Neutrophil (primary cell): ENCODE results near the gene IDI1.
"Not testable (repeated sequence)": the region's sequence is repeated elsewhere in the genome, so short reads cannot be mapped to it uniquely, and the experiment has no call there.

Experiments
- H3K27ac ChIP-seq: fragments of 200-600 bp; sonication (generic); 2 replicates; pipeline ENCODE4 v1.5.1; 2016; ENCODE audit warnings: mild to moderate bottlenecking, moderate library complexity
- H3K27me3 ChIP-seq: fragments of 200-600 bp; sonication (generic); 2 replicates; pipeline ENCODE4 v1.6.0; 2016; ENCODE audit warnings: mild to moderate bottlenecking
- H3K36me3 ChIP-seq: fragments of 200-600 bp; sonication (generic); 2 replicates; pipeline ENCODE4 v1.5.1; 2017
- H3K4me1 ChIP-seq, 2 experiments: fragments of 200-600 bp in 1 of 2; sonication (generic) in 1 of 2; 1 replicate in 1 of 2; 2 replicates in 1 of 2; pipeline versions ENCODE4 v1.5.1 to v1.6.1; 2013 to 2016; ENCODE audit warnings: low read depth in 1 of 2, low read length in 1 of 2, mild to moderate bottlenecking in 1 of 2, moderate library complexity in 1 of 2; ENCODE audit not compliant: control insufficient read depth in 1 of 2, insufficient read depth in 1 of 2
- H3K4me3 ChIP-seq, 2 experiments: fragments of 200-600 bp in 1 of 2; sonication (generic) in 1 of 2; 1 replicate in 1 of 2; 2 replicates in 1 of 2; pipeline ENCODE4 v1.5.1; 2013 to 2016; ENCODE audit warnings: low read depth in 1 of 2, low read length in 1 of 2, mild to moderate bottlenecking in 1 of 2, moderate library complexity in 1 of 2
- H3K9me3 ChIP-seq: fragments of 200-600 bp; sonication (generic); 2 replicates; pipeline ENCODE4 v1.5.1; 2016
- TF ChIP-seq, protein P1 (sequence below): fragments of 200-600 bp; sonication (generic); IDR thresholded peaks from 2 replicates; pipeline ENCODE4 v1.5.1; 2016; ENCODE audit warnings: antibody characterized with exemption

The IDI1 gene

DNA sequence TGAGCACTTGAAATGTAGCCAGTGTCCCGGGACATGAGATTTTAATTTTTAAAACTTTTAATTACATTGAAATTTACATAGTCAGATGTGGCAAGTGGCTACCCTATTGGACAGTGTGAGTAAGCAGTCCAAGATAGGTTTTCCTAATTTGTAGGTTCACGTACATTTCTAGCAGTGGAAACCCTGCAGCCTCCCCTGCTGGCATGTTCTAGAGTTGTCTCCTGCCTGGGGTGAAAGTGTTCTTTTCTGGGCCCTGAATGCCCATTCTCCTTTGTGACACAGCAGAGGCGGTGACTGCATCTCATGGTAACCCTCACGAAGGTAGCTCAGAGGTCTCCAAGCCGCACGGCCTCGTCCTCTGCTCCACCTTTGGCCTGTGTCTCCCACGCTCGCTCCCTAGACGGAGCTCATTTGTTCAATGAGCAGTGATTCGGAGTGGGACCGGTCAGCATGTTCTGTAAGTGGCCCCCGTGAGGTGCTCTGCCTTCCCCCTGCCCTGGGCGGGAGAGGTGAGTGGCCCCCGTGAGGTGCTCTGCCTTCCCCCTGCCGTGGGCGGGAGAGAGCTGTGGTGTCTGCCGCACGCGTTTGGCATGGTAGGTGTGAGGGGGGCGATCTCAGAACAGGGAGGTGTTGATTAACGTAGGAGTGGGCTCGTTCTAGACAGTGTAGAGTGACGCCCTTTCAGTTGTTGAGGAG lies 25.3 kb upstream of the IDI1 start:
- TF ChIP-seq, protein P1, sequence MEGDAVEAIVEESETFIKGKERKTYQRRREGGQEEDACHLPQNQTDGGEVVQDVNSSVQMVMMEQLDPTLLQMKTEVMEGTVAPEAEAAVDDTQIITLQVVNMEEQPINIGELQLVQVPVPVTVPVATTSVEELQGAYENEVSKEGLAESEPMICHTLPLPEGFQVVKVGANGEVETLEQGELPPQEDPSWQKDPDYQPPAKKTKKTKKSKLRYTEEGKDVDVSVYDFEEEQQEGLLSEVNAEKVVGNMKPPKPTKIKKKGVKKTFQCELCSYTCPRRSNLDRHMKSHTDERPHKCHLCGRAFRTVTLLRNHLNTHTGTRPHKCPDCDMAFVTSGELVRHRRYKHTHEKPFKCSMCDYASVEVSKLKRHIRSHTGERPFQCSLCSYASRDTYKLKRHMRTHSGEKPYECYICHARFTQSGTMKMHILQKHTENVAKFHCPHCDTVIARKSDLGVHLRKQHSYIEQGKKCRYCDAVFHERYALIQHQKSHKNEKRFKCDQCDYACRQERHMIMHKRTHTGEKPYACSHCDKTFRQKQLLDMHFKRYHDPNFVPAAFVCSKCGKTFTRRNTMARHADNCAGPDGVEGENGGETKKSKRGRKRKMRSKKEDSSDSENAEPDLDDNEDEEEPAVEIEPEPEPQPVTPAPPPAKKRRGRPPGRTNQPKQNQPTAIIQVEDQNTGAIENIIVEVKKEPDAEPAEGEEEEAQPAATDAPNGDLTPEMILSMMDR, result no peak
- H3K36me3 ChIP-seq, result peaks cover 49% of the 10 kb centered on the region
- H3K9me3 ChIP-seq, result no peaks in the 10 kb centered on the region
- H3K4me3 ChIP-seq, result no peak overlapping the region
- H3K27ac ChIP-seq, result no peak overlapping the region
- H3K27me3 ChIP-seq, result no peaks in the 10 kb centered on the region
- peaks cover 22 to 24% of the 10 kb centered on the region in 2 experiments for H3K4me1 ChIP-seq

DNA sequence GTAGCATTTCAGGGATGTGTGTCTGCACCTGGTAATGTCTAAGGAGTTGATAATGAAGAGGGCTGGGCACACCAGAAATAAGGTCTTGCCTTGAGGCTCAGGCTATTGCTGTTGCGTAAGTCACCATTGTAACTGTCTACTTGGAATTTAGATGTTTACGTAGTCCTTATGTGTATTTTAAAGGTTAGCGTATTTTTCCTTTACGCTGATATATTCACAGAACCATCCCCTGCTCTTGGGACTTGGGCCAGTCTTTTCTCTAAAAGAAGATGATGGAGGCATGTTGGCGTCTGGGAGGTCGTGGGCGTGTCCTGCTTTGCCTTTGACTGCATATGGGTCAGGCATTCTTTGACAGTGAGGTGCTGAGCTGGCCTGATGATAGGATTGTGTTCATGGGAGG lies 22.0 kb upstream of the IDI1 start:
- peaks cover 28 to 33% of the 10 kb centered on the region in 2 experiments for H3K4me1 ChIP-seq
- peak overlapping the region; percentile 78 for H3K27ac ChIP-seq
- no peaks in the 10 kb centered on the region for H3K9me3 ChIP-seq
- H3K27me3 ChIP-seq, result no peaks in the 10 kb centered on the region
- H3K4me3 ChIP-seq, result no peak overlapping the region
- TF ChIP-seq, protein P1, result no peak
- peaks cover 29% of the 10 kb centered on the region for H3K36me3 ChIP-seq

DNA sequence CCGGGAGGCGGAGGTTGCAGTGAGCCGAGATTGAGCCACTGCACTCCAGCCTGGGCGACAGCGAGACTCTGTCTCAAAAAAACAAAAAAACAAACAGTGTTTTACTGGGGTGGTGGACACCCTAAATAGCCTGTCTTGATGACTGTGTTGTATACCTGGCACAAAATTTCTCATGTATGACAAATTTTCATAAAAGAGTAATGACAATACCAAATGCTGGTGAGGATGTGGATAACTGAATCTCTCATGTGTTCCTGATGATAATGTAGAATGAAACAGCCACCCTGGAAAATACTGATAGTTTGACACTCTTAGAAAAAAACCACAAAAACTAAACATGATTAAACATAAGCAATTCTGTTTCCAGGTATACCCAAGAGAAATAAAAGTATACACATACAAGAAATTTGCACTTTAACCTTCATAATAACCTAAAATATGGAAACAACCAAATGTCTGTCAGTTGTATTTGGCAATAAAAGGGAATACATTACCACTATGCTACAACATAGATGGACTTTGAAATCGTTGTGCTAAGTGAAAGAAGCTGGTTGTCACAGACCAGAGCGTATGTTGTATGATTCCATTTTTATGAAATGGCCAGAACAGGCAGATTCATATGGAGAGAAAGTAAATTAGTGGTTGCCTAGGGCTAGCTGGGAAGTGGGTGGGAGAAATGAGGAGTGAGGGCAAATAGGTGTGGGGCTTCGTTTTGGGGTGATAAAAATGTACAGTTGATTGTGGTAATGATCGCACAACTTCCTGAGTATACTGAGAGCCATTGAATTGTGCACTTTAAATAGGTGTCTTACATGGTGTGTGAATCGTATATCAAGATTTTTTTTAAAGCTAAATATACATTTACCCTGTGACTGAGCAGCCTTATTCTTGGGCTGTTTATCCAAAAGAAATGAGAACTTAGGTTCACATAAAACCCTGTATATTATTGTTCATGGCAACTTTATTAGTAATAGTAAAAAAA lies 19.8 kb upstream of the IDI1 start:
- H3K36me3 ChIP-seq, result peaks cover 16% of the 10 kb centered on the region
- no peak overlapping the region for H3K4me3 ChIP-seq
- peak overlapping the region; percentile 78 for H3K27ac ChIP-seq
- H3K4me1 ChIP-seq, result peaks cover 40 to 47% of the 10 kb centered on the region in 2 experiments
- H3K9me3 ChIP-seq, result no peaks in the 10 kb centered on the region
- no peaks in the 10 kb centered on the region for H3K27me3 ChIP-seq
- TF ChIP-seq, protein P1, result no peak

DNA sequence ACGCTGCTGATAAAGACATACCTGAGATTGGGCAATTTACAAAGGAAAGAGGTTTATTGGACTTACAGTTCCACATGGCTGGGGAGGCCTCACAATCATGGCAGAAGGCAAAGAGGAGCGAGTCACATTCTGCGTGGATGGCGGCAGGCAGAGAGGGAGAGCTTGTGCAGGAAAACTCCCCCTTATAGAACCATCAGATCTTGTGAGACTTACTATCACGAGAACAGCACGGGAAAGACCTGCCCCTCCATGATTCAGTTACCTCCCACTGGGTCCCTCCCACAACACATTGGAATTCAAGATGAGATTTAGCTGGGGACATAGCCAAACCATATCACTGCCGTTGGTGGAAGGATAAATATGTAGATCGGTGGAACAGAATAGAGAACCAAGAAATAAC lies 17.8 kb upstream of the IDI1 start:
- not testable (repeated sequence) for H3K4me3 ChIP-seq, H3K27me3 ChIP-seq, H3K27ac ChIP-seq, H3K9me3 ChIP-seq, H3K36me3 ChIP-seq
- peaks cover 60 to 67% of the 10 kb centered on the region in 2 experiments for H3K4me1 ChIP-seq

DNA sequence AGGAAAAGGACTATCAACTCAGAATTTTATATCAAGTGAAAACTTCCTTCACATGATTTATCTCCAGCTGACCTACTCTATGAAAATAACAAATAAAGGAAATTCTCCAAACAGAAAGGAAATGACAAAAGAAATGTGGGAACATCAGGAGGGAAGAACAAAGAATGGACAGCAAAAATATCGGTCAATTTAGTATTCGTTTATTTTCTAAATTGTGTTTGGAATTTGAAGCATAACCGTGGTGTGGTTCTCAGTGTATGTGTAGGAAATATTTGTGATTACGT lies 16.0 kb upstream of the IDI1 start:
- Histone ChIP-seq H3K36me3 (no peaks in the 10 kb centered on the region), H3K4me3 (no peak overlapping the region), H3K27ac (peak overlapping the region; percentile 84), H3K27me3 (no peaks in the 10 kb centered on the region), H3K9me3 (no peaks in the 10 kb centered on the region), H3K4me1 (peaks cover 63 to 66% of the 10 kb centered on the region in 2 experiments)
- TF ChIP-seq, protein P1, result no peak
